NB4 (cell line): ENCODE measurements around the gene APOBEC3C.
"Not testable (repeated sequence)": the region's sequence is repeated elsewhere in the genome, so short reads cannot be mapped to it uniquely, and the experiment has no call there.

Source experiments
- DNase-seq: peaks from one replicate; pipeline ENCODE4 v3.0.0; 2010; ENCODE audit warnings: low read depth
- H3K4me3 ChIP-seq: one replicate; pipeline ENCODE4 v1.5.1; 2011; ENCODE audit warnings: mild to moderate bottlenecking, low read depth, low read length, moderate library complexity
- MYC ChIP-seq: IDR thresholded peaks from 2 replicates; pipeline ENCODE4 v1.6.1; 2011; ENCODE audit warnings: low read depth, low read length
- POLR2A ChIP-seq: IDR thresholded peaks from 2 replicates; pipeline ENCODE4 v1.6.1; 2011; ENCODE audit warnings: mild to moderate bottlenecking; ENCODE audit not compliant: insufficient read length; ENCODE audit errors: extremely low read depth
- TF ChIP-seq, protein P1 (sequence below): IDR thresholded peaks from 2 replicates; pipeline ENCODE4 v1.6.1; 2011; ENCODE audit warnings: low read depth, low read length
- TF ChIP-seq, protein P2 (sequence below): IDR thresholded peaks from one replicate; pipeline ENCODE4 v1.5.1; 2012; ENCODE audit warnings: low read depth, low read length

The APOBEC3C gene

DNA sequence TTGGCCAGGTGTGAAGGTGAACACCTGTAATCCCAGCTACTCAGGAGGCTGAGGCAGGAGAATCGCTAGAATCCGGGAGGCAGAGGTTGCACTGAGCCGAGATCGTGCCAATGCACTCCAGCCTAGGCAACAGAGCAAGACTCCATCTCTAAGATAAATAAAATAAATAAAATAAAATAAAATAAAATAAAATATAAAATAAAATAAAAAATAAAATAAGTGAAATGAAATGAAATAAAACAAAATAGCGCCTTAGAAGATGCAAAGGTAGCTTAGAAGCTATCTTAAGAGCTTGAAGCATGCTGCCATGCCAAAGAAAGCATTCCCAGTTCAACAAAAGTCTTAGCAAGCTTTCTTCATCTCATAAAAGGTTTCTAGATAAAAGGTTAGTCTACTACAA, 6.9 kb upstream of the APOBEC3C start:
- H3K4me3 ChIP-seq: no peak overlapping the region
- TF ChIP-seq, protein P1, sequence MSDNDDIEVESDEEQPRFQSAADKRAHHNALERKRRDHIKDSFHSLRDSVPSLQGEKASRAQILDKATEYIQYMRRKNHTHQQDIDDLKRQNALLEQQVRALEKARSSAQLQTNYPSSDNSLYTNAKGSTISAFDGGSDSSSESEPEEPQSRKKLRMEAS: no peak
- TF ChIP-seq MYC: no peak
- TF ChIP-seq POLR2A: no peak
- TF ChIP-seq, protein P2, sequence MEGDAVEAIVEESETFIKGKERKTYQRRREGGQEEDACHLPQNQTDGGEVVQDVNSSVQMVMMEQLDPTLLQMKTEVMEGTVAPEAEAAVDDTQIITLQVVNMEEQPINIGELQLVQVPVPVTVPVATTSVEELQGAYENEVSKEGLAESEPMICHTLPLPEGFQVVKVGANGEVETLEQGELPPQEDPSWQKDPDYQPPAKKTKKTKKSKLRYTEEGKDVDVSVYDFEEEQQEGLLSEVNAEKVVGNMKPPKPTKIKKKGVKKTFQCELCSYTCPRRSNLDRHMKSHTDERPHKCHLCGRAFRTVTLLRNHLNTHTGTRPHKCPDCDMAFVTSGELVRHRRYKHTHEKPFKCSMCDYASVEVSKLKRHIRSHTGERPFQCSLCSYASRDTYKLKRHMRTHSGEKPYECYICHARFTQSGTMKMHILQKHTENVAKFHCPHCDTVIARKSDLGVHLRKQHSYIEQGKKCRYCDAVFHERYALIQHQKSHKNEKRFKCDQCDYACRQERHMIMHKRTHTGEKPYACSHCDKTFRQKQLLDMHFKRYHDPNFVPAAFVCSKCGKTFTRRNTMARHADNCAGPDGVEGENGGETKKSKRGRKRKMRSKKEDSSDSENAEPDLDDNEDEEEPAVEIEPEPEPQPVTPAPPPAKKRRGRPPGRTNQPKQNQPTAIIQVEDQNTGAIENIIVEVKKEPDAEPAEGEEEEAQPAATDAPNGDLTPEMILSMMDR: no peak
- no peak for DNase-seq

DNA sequence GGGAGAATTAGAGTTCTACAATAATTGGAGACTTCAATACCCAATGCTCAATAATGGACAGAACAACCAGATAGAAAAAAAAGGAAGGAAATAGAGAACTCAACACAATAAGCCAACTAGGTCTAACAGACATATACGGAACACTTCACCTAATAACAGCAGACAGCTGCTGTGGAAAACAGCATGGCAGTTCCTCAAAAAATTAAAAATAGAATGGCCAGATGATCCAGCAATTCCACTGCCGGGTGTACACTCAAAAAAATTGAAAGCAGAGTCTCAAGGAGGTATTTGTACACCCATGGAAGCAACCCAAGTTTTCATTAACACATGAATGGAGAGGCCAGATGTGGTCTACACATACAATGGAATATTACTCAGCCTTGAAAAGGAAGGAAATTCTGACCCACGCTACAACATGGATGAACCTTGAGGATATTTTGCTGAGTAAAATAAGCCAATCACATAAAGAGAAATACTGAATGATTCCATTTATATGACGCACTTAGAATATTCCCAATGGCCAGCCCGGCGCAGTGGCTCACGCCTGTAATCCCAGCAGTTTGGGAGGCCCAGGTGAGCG, 5.7 kb upstream of the APOBEC3C start:
- not testable (repeated sequence) for DNase-seq, H3K4me3 ChIP-seq

DNA sequence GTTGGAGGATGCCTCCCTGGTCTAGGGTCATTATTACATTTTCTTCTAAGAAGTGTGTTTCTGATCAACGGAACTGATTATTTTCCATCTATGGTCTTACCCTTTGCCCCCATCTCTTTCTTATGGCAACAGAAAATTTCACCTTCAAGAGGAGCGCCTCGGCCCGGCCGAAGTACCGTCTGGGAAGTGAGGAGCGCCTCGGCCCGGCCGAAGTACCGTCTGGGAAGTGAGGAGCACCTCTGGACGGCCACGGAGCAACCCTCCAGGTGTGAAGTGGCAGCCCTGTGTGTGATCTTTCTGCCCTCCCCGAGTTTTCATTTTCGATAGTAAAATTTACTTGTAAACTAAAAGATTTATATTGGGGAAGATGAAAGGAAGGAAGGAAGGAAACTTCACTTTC, 3.1 kb upstream of the APOBEC3C start:
- no peak for DNase-seq
- H3K4me3 ChIP-seq: no peak overlapping the region
- no peak for TF ChIP-seq POLR2A
- no peak for TF ChIP-seq MYC
- TF ChIP-seq, protein P2: no peak
- TF ChIP-seq, protein P1: no peak

DNA sequence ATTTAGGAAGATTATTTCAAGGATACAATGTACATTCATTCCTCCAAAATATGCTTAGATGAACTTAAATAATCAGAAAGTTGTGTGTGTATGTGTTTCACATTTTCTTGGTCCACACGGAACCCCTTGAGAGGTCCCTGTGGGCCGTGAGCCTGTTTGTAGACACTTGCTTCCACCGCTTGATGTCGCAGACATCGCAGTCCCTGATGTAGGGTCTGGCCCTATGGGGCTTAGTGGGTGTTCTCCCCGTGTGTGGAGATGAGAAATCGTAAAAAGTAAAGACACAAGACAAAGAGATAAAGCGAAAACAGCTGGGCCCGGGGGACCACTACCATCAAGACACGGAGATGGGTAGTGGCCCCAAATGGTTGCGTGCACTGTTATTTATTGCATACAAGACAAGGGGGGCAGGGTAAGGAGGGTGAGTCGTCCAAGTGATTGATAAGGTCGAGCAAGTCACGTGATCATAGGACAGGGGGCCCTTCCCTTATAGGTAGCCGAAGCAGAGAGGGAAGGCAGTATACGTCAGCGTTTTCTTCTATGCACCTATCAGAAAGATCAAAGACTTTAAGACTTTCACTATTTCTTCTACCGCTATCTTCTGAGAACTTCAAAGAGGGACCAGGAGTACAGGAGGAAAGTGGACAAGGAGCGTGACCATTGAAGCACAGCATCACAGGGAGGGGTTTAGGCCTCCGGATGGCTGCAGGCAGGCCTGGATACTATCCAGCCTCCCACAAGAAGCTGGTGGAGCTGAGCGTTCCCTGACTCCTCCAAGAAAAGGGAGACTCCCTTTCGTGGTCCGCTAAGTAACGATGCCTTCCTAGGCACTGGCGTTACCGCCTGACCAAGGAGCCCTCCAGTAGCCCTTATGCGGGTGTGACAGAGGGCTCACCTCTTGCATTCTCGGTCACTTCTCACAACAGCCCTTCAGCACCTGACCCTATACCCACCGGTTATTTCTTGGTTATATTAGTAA, 1.2 kb upstream of the APOBEC3C start:
- TF ChIP-seq MYC: no peak
- H3K4me3 ChIP-seq: no peak overlapping the region
- DNase-seq: no peak

DNA sequence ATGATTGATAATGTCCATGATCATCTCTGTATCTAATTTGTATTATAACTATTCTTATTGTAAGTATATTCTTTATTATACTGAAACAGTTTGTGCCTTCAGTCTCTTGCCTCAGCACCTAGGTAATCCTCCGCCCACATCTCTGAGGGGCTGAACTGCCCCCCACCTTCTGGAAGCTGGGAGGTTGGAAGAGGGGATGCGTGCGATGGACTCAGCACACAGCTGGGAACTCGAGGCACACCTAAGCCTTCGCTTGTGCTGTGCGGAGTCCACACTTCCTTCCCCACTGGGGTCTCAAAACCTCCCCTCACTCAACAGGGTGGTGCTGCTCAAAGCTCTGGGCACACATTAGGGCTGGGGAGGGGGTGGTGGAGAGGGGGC, 506 bp upstream of the APOBEC3C start:
- H3K4me3 ChIP-seq: peak overlapping the region; percentile 70
- not testable (repeated sequence) for DNase-seq

DNA sequence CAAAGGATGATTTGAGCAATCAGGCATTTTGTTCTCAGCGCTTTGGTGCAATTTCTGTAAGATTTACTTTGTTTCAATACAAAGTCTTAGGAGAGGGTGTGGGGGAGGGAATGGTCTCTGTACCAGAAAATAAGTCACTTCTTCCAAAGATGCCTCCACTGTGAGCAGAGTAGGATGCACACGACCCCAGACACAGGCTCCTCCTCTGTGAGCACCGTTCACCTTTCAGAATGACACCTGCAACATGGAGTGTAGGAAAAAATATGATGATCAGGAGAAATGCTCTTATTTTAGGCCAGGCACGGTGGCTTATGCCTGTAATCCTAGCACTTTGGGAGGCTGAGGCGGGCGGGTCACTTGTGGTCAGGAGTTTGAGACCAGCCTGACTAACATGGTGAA, 665 bp downstream of the APOBEC3C start:
- H3K4me3 ChIP-seq: peak overlapping the region; percentile 70
- peak; percentile 26 for DNase-seq

DNA sequence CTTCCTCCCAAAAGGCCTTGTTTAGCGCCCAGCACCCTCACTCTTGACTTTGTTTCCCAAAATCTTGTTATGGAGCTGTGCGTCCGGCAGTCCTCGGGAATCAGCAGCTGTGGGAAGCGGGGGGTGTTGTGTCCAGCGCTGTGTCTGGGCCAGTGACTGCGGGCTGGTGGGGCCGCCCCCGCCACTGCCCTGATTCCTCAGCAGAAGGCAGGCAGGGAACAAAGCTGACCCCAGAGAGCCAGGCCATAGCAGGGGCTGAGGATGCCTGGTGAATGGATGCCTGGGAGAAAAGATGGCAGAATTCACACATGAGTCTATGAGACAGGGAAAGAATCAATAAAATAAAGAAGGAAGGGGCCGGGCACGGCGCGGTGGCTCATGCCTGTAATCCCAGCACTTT, 2.5 kb downstream of the APOBEC3C start:
- no peak overlapping the region for H3K4me3 ChIP-seq
- no peak for DNase-seq
- no peak for TF ChIP-seq MYC
- no peak for TF ChIP-seq POLR2A
- TF ChIP-seq, protein P1: no peak
- TF ChIP-seq, protein P2: no peak

DNA sequence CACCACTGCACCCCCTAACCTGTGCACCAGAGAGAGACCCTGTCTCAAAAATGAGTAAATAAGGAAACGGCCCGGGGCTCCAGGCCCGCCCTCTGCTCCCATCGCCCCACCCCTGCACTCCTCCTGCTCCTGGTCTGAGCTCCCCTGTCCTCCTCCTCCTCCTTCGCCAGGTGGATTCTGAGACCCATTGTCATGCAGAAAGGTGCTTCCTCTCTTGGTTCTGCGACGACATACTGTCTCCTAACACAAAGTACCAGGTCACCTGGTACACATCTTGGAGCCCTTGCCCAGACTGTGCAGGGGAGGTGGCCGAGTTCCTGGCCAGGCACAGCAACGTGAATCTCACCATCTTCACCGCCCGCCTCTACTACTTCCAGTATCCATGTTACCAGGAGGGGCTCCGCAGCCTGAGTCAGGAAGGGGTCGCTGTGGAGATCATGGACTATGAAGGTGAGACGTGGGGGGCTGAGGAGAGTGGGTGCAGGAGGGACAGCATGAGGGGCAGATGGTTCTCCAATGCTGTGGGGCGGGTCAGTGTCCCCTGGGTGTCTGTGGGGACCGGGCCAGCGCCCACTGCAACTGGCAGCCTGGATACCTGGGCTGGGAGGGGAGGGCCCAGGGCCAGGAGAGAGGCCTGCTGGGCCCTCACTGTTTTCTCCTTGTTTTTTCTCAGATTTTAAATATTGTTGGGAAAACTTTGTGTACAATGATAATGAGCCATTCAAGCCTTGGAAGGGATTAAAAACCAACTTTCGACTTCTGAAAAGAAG, 3.7 kb downstream of the APOBEC3C start:
- TF ChIP-seq POLR2A (no peak), MYC (no peak)
- TF ChIP-seq, protein P1: no peak
- TF ChIP-seq, protein P2: no peak
- DNase-seq: no peak

DNA sequence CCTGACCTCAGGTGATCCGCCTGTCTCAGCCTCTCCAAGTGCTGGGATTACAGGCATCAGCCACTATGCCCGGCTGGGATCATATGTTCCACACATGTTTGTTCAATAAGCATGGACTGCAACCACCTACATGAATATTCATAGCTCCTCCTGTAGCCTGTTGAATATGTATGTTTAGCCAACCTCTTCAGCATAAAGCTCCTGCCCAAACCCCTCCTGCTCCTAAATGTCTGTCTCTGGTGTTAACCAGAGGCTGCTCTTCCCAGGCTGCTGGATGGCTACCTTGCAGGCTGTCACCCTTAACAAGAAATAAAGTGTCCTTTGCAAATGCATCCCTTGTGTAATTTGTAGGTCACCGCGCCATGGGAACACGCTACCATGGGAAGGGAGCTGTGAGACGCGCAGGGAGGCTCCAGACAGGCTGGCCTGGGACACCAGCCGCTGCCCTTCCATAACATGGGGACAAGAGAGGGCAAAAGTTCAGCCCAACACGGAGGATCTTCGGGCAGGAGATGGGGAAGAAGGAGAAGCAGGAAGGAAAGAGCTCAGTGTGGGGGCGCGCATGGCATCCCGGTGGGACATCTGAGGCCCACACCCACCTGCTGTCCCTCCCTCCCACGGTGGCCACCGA, 6.1 kb downstream of the APOBEC3C start:
- H3K4me3 ChIP-seq, DNase-seq: not testable (repeated sequence)

More for the DNA sequence above, 3.7 kb downstream of the APOBEC3C start:
- H3K4me3 ChIP-seq: no peak overlapping the region
